Prostate gland (tissue), 2 donors: ENCODE results near the gene PEX7. TPM values are rescaled to one million over a fixed set of nuclear protein-coding genes. Genes with fewer than 3 reads are reported as not detected.
A peak's percentile ranks its signal among the peaks of the same experiment; 100 is the strongest.

Source experiments
- DNase-seq: peaks from one replicate; pipeline ENCODE4 v3.0.0-alpha.2; 2019; ENCODE audit warnings: low spot score
- H3K27ac ChIP-seq, 2 donors: fragments of 200-600 bp; sonication (generic); 2 replicates each; pipeline ENCODE4 v1.5.1; 2017 to 2019
- H3K27me3 ChIP-seq: fragments of 200-600 bp; sonication (generic); replicated peaks from 2 replicates; pipeline ENCODE4 v1.5.1; 2019; ENCODE audit not compliant: insufficient read depth
- H3K36me3 ChIP-seq, 2 donors: fragments of 200-600 bp; sonication (generic); 1 replicate in 1 of 2; 2 replicates in 1 of 2; pipeline versions ENCODE4 v1.5.1 to v1.8.1; 2017 to 2019
- H3K4me1 ChIP-seq: fragments of 200-600 bp; sonication (generic); replicated peaks from 2 replicates; pipeline ENCODE4 v1.5.1; 2019
- H3K4me3 ChIP-seq, 2 donors: fragments of 200-600 bp; sonication (generic); 2 replicates each; pipeline ENCODE4 v1.5.1; 2017 to 2019
- H3K9me3 ChIP-seq: fragments of 200-600 bp; sonication (generic); 2 replicates; pipeline ENCODE4 v1.5.1; 2017
- POLR2A ChIP-seq: fragments of 450-650 bp; IDR thresholded peaks from one replicate; pipeline ENCODE4 v1.6.1; 2016; ENCODE audit warnings: antibody characterized with exemption, mild to moderate bottlenecking
- POLR2AphosphoS5 ChIP-seq: sonication (generic); formaldehyde crosslinking; IDR thresholded peaks from one replicate; pipeline ENCODE4 v1.6.1; 2017; ENCODE audit warnings: antibody characterized with exemption
- WGBS: methylation state at CpG from one replicate; pipeline ENCODE4 v1.1.5; 2018; 5-methylcytosine and 5-hydroxymethylcytosine counted together
- intact Hi-C: fragments of 100-400 bp; cut with DNase I; formaldehyde crosslinking; loops from one replicate; pipeline ENCODE4 v1.14.2; 2022
- total RNA-seq, 2 donors: library from RNA; depleted of rRNA; stranded (reverse); fragments of >200 nt; gene quantifications; one replicate each; pipeline ENCODE4 v1.1.0, GENCODE V29; 2016
- TF ChIP-seq, protein P1 (sequence below), 4 experiments: fragments of 200-600 bp in 2 of 4; fragments of 450-650 bp in 2 of 4; sonication (generic) in 2 of 4; IDR thresholded peaks; 1 replicate in 3 of 4; 2 replicates in 1 of 4; pipeline ENCODE4 v1.5.1; 2016 to 2019; ENCODE audit warnings: antibody characterized with exemption in 4 of 4, mild to moderate bottlenecking in 2 of 4, moderate library complexity in 2 of 4

PEX7 gene
- total RNA-seq, 2 donors from 2014 or later: 15.4 to 27.6 TPM

DNA sequence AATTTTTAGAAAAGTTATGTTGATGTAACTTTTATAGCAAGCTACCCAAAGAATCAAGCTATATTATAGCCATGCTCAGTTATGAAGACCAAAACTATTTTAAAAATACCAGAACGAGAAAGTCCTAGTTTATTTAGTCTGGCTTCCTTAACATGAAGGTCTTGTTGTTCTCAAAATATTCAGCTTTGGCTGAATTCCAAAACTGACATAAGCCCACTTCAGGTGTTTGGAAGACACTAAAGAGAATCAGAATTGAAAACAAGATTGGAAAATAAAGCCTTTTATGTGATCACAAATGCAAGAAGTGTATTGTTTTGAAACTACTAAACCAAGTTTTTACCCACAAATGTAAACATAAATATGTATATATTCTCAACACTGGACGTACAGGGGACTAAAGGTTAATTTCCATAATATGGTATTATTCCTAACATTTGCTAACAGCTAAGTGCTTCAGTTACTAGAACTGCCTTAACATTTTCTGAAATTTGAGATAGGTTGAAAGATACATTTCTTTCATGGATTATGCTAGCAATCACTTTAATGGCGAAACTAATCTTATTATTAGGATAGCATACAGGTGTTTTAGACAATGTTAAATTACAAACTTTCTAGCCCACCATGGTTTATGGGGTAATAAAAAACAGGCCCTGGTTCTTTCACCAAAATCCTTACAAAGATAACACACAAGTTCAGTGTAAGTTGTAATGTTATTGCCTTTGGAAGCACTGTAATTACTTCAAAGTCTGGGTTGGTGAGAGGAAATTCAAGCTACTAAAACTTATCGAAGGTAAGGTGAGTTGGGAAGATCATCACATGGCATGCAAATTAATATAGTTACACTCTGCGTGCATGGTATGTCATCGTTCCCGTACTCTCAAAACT, 31.7 kb upstream of the PEX7 start:
- peak overlapping the region; percentile 98 to 99 for H3K27ac ChIP-seq
- 11% methylated on average over 7 of the region's 7 CpGs for WGBS
- TF ChIP-seq, protein P1, sequence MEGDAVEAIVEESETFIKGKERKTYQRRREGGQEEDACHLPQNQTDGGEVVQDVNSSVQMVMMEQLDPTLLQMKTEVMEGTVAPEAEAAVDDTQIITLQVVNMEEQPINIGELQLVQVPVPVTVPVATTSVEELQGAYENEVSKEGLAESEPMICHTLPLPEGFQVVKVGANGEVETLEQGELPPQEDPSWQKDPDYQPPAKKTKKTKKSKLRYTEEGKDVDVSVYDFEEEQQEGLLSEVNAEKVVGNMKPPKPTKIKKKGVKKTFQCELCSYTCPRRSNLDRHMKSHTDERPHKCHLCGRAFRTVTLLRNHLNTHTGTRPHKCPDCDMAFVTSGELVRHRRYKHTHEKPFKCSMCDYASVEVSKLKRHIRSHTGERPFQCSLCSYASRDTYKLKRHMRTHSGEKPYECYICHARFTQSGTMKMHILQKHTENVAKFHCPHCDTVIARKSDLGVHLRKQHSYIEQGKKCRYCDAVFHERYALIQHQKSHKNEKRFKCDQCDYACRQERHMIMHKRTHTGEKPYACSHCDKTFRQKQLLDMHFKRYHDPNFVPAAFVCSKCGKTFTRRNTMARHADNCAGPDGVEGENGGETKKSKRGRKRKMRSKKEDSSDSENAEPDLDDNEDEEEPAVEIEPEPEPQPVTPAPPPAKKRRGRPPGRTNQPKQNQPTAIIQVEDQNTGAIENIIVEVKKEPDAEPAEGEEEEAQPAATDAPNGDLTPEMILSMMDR (IDR thresholded peaks at IDR 0.05): no peak
- TF ChIP-seq POLR2AphosphoS5 (no peak), POLR2A (no peak)
- no peak for DNase-seq
- peak overlapping the region; percentile 95 to 97 for H3K4me3 ChIP-seq
- no peaks in the 10 kb centered on the region for H3K36me3 ChIP-seq
- intact Hi-C loops: loop anchor here (5.0 kb wide), 2 partner anchors 53 to 208 kb away; no protein-coding TSS in a partner anchor
- H3K27me3 ChIP-seq: no peaks in the 10 kb centered on the region
- H3K4me1 ChIP-seq: peaks cover 5% of the 10 kb centered on the region
- H3K9me3 ChIP-seq: no peaks in the 10 kb centered on the region

DNA sequence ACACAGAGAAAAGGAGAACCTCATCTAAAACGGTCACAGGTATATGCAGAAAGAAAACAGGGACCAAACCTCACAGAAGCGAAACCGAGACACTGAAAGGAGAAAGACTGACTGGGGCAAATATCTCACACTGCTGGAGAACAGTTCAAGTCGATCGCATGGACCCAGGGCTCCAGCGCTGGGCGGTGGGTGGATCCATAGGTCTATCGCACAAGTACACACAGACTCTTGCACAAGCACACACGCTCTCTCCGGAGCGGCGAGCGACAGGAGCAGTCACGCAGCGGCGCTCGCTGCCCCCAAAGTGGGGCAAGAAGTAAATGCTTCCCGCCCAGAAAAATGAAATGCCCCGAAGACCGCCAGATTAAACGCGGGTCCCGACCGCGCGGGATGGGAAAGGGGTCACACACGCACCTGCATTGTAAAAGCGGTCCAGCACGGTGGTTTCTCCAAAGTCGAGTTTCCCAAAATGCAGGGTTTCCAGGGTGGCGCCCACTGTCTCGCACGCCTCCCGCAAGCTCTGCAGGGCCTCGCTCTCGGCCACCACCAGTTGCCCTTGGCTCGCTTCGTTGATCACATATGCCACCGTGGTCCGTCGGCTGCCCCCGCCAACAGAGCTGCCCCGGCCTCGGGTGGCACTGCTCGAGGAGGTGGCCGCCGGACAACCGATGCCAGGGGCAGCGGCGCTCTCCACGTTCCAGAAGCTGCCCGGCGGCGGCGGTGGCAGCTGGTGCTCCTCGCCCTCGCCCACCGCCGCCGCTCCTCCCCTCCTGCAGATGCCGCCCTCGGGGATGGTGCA, 30.9 kb upstream of the PEX7 start:
- Histone ChIP-seq H3K4me1 (peaks cover 5% of the 10 kb centered on the region), H3K36me3 (no peaks in the 10 kb centered on the region), H3K4me3 (peak overlapping the region; percentile 95 to 97), H3K27ac (peak overlapping the region; percentile 98 to 99), H3K27me3 (no peaks in the 10 kb centered on the region), H3K9me3 (no peaks in the 10 kb centered on the region)
- DNase-seq: peak; percentile 73
- intact Hi-C loops: loop anchor here (1.0 to 5.0 kb wide), 3 partner anchors 54 to 209 kb away; no protein-coding TSS in a partner anchor
- TF ChIP-seq, protein P1 (IDR thresholded peaks at IDR 0.05): no peak
- TF ChIP-seq POLR2A: peak; percentile 48
- TF ChIP-seq POLR2AphosphoS5: peak; percentile 22
- WGBS: under 1% methylated on average over 51 of the region's 62 CpGs

DNA sequence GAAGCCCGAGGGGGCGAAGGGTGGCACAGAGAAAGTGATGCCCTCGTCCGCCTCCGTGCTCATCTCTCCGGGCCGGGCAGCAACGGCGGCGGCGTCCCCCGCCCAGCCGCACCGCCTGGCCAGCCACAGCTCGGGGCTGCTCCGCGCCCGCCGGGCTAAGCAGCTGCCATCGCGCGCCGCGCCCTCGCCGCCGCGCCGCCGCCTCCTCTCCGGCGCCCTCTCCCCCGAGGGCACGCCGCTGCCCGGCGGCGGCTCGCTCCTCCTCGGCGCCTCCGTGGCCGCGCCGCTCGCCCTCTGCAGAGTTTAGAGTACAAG, 30.3 kb upstream of the PEX7 start:
- Histone ChIP-seq H3K27me3 (no peaks in the 10 kb centered on the region), H3K27ac (peak overlapping the region; percentile 98 to 99), H3K36me3 (no peaks in the 10 kb centered on the region), H3K4me1 (peaks cover 5% of the 10 kb centered on the region), H3K9me3 (no peaks in the 10 kb centered on the region), H3K4me3 (peak overlapping the region; percentile 95 to 97)
- TF ChIP-seq POLR2AphosphoS5: no peak
- intact Hi-C loops: loop anchor here (1.0 to 5.0 kb wide), 3 partner anchors 55 to 210 kb away; no protein-coding TSS in a partner anchor
- DNase-seq: no peak
- 2% methylated on average over 15 of the region's 46 CpGs for WGBS

DNA sequence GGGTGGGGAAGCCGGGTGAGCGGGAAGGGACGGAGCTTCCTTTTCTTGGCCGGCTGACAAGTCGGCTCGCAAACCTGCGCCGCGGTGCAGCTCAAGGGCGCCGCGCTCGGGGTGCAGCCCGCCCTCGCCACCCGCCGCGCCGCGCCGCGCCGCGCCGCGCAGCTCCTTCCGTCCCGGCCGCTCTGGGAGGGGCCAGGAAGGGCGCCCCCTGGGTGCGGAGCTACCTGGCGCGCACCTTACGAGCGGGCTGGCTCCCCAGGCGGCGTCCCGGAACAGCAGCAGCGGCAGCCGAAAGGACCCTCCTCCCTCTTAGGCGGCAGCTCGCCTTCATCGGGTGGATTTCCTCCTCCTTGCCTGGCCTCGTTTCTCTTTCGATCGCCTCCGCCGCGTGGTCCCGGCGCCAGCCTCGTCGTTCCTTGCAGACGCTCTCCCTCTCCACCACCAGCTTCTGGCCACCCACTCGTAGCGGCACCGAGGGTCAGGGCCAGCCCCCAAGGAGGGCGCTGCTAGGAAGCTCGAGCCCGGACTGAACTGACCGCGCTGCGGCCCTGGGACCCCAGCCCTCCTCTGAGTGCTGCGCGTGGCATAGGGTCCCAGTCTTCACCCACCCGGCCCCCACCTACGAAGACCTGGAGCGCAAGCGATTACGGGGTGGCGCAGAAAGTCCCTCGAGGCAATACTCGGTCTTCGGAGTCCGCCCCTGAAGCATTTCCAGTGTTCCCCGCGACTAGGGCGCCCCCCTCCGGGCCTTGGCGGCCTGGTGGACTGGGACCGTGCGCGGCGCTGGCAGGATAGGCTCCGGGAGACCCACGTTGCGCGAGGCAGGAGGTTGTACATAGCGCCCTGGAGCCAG, 29.8 kb upstream of the PEX7 start, which contains the start of gene MAP3K5:
Gene MAP3K5 (minus strand): TSS at position 68 of the 853 bp plus-strand sequence. CDS start 320 bp downstream, outside the sequence.
- Histone ChIP-seq H3K4me3 (peak within 1 kb of the TSS; percentile 95 to 97), H3K9me3 (no peaks in the 10 kb centered on the region), H3K27me3 (no peaks in the 10 kb centered on the region), H3K4me1 (peaks cover 5% of the 10 kb centered on the region), H3K27ac (peak within 1 kb of the TSS; percentile 98 to 99), H3K36me3 (no peaks in the 10 kb centered on the region)
- DNase-seq: peak; percentile 92
- under 1% methylated on average over 57 of the region's 89 CpGs for WGBS
- intact Hi-C loops: loop anchor here (1.0 to 5.0 kb wide), 3 partner anchors 55 to 210 kb away; no protein-coding TSS in a partner anchor
- TF ChIP-seq, protein P1 (IDR thresholded peaks at IDR 0.05): peak; percentile 61 to 97 (median 78)
- TF ChIP-seq POLR2A (peak; percentile 46), POLR2AphosphoS5 (peak; percentile 60)
